Mononuclear cell (primary cell): Measurements from ENCODE around the gene APOH. TPM values are rescaled to one million over a fixed set of nuclear protein-coding genes. Genes with fewer than 3 reads are reported as not detected.

ENCODE experiments used
- H3K27me3 ChIP-seq: 2 replicates; pipeline ENCODE4 v1.6.0; 2011; ENCODE audit warnings: low read length, control low read depth; ENCODE audit not compliant: insufficient read depth
- H3K4me1 ChIP-seq: 2 replicates; pipeline ENCODE4 v1.5.1; 2011; ENCODE audit warnings: mild to moderate bottlenecking, low read length, control low read depth; ENCODE audit not compliant: insufficient read depth
- H3K4me3 ChIP-seq: 2 replicates; pipeline ENCODE4 v1.5.1; 2011; ENCODE audit warnings: mild to moderate bottlenecking, low read length, moderate library complexity
- H3K9me3 ChIP-seq: 2 replicates; pipeline ENCODE4 v1.5.1; 2011; ENCODE audit warnings: low read depth, mild to moderate bottlenecking, control low read depth, low read length
- total RNA-seq: library from RNA; depleted of rRNA; stranded (reverse); fragments of >200 nt; gene quantifications from one replicate; pipeline ENCODE4 v1.2.3, GENCODE V29; 2012

The APOH gene, protein sequence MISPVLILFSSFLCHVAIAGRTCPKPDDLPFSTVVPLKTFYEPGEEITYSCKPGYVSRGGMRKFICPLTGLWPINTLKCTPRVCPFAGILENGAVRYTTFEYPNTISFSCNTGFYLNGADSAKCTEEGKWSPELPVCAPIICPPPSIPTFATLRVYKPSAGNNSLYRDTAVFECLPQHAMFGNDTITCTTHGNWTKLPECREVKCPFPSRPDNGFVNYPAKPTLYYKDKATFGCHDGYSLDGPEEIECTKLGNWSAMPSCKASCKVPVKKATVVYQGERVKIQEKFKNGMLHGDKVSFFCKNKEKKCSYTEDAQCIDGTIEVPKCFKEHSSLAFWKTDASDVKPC
- not detected for total RNA-seq

- no peaks in the 10 kb centered on the region for H3K9me3 ChIP-seq
- H3K4me1 ChIP-seq, result no peaks in the 10 kb centered on the region
- no peak within 1 kb of the TSS for H3K4me3 ChIP-seq
- no peaks in the 10 kb centered on the region for H3K27me3 ChIP-seq
These were observed at the start of gene APOH for GRCh38 chr17:66228887-66229782. Gene APOH (minus strand): TSS chr17:66229415. CDS start chr17:66229379, 36 bp downstream.

- H3K27me3 ChIP-seq, result no peaks in the 10 kb centered on the region
- H3K4me3 ChIP-seq, result no peak overlapping the region
- no peaks in the 10 kb centered on the region for H3K9me3 ChIP-seq
- no peaks in the 10 kb centered on the region for H3K4me1 ChIP-seq
These were observed 48.0 kb upstream of the APOH start for GRCh38 chr17:66277191-66277590.

DNA sequence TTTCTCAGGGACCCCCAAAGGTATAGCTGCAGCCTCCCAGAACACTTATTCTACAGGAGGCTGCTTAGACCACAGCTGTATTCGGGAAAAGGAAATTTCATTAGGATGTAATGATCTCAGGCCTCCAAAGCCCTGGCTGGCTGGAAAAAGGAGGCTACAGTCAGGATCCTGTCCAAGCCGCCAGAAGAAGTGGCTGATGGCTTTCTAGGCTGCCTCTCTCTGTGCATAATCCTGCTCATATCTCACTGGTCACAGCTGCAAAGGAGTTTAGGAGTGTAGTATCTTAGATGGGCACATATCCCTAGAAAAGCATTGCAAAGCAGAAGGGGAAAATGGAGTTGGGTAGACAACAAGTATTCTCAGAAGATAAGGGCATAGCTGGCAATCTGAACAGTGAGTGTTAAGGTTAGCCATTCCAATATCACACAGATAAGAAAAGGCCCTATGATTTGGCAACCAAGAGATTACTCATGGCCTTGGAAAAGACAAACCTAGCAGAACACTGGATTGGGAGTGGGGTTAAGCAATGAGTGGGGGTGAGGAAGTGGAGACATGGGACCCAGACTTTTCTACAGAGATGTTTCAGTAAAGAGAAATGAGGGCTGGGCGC, 47.2 kb upstream of the APOH start:
- H3K4me3 ChIP-seq, result no peak overlapping the region
- H3K9me3 ChIP-seq, result no peaks in the 10 kb centered on the region
- H3K27me3 ChIP-seq, result no peaks in the 10 kb centered on the region
- H3K4me1 ChIP-seq, result no peaks in the 10 kb centered on the region

DNA sequence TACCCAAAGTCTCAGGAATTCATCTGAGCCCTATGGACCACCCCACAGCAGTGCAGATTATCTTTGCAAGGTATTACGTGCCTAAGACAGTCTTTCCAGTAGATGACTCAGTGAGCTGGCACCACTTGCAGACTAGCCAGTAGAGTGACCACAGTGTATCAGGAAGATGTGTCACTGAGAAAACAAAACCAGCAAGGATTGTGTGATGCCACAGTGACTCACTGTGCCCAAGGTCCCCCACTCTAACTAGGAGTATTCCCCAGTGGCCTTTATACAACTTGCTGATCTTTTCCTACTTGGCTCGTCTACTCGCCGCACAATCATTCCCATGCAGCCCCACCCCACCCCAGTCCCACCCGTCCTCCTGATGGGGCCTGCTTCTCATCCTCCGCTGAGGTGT, 46.4 kb upstream of the APOH start:
- no peaks in the 10 kb centered on the region for H3K4me1 ChIP-seq
- no peak overlapping the region for H3K4me3 ChIP-seq
- no peaks in the 10 kb centered on the region for H3K27me3 ChIP-seq
- no peaks in the 10 kb centered on the region for H3K9me3 ChIP-seq

GRCh38 chr17:66273586-66273848, 44.3 kb upstream of the APOH start:
- Histone ChIP-seq H3K4me1 (no peaks in the 10 kb centered on the region), H3K9me3 (no peaks in the 10 kb centered on the region), H3K4me3 (no peak overlapping the region), H3K27me3 (no peaks in the 10 kb centered on the region)

DNA sequence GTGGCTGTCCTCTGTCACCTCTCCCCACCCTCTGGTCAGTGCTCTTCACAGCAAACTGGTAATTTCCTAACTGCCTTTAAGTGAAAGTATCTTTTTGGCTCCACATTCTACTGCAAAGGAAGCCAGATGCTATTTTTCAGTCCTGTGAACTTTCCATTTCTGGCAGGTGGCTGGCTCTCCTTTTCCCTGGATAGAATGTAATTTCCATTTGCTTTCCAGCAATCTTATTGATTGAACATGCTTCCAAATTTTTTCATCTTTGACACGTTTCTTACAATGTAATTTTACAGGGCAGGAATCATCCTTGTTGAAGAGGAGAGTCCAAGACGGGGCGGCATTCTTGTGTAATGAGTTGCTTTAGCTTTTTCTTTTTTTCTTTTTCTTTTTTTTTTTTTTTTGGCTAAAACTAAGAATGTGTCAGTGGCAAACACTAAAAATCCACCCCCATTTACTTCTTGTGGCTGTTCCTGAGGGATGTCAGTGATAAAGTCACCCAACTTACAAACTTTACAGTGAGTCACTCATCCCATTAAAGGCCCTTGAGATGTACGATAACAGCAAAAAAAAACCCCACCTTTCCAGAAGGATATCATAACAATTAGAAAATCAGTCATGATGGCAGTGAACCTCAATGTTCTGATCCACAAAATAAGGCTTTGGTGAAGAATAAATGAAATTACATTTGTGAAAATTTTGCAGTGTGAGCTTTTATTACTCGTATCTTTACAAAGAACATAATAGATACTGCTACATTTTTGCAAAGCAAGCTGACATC, 43.8 kb upstream of the APOH start:
- H3K27me3 ChIP-seq, result no peaks in the 10 kb centered on the region
- H3K4me1 ChIP-seq, result no peaks in the 10 kb centered on the region
- no peaks in the 10 kb centered on the region for H3K9me3 ChIP-seq
- H3K4me3 ChIP-seq, result no peak overlapping the region

DNA sequence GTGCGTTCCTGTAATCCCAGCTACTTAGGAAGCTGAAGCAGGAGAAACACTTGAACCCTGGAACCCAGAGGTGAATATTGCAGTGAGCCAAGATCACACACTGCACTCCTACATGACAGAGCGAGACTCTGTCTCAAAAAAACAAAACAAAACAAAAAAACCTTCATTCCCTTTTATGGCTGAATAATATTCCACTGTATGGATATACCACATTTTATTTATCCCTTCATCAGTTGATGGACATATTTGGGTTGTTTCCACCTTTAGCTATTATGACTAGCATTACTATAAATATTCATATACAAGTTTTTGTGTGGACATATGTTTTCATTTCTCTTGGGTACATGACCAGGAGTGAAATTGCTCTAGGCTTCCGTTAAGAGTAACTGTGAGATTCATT, 42.3 kb upstream of the APOH start:
- no peak overlapping the region for H3K4me3 ChIP-seq
- H3K4me1 ChIP-seq, result no peaks in the 10 kb centered on the region
- H3K9me3 ChIP-seq, result no peaks in the 10 kb centered on the region
- H3K27me3 ChIP-seq, result no peaks in the 10 kb centered on the region

DNA sequence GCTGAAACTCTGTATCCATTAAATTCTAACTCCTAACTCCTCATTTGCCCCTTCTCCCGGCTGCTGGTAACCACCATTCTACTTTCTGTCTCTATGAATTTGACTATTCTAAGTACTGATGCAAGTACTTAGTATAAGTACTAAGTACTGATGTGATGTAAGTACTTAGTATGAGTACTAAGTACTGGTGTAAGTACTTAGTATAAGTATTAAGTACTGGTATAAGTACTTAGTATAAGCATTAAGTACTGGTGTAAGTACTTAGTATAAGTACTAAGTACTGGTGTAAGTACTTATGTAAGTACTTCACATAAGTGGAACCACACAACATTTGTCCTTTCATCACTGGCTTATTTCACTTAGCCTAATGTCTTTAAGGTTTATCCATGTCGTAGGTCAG, 40.9 kb upstream of the APOH start:
- Histone ChIP-seq H3K9me3 (no peaks in the 10 kb centered on the region), H3K4me3 (no peak overlapping the region), H3K27me3 (no peaks in the 10 kb centered on the region), H3K4me1 (no peaks in the 10 kb centered on the region)

DNA sequence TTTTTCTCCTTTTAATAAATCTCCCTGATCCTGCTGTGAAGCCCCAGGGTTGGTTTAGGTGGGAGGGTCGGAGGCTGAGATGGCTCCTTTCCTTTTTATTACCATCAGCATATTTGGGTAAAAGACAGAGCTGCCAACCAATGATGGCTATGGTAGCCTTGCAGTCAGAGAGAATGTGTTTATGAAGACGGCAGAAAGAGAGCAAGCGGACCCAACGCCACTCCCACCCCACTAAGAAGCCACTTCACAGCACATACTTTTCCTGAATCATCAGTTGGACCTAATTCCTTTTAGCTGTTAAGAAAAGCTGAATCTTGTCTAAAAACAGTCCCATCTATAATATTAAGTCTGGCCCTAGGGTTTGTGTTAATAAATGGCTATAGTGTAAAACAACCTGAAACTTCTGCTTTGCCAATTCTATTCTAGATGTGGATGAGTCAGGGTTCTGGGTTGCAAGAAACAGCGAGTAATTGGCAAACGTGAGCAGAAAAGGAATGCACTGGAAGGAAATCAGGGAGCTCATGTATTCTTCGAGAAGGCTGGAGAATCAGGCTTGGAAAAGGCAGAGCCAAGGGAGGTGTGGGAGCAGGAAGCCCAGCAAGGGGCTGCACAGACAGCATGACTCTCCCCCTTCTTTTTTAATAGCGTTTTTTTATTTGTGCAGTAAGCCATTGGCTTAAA, 39.2 kb upstream of the APOH start:
- H3K27me3 ChIP-seq, result no peaks in the 10 kb centered on the region
- H3K4me3 ChIP-seq, result no peak overlapping the region
- H3K9me3 ChIP-seq, result no peaks in the 10 kb centered on the region
- H3K4me1 ChIP-seq, result no peaks in the 10 kb centered on the region

DNA sequence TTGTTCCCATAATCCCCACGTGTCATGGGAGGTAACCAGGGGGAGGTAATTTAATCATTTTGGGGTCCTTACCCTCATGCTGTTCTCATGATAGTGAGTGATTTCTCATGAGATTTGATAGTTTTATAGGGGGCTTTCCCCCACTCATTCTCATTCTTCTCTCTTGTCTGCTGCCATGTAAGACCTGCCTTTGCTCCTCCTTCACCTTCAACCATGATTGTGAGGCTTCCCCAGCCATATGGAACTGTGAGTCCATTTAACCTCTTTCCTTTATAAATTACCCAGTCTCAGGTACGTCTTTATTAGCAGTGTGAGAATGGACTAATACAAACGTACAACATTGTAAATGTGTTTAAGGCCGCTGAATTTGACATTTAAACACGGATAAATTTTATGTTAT, 35.5 kb upstream of the APOH start:
- H3K27me3 ChIP-seq, result no peaks in the 10 kb centered on the region
- H3K4me3 ChIP-seq, result no peak overlapping the region
- no peaks in the 10 kb centered on the region for H3K9me3 ChIP-seq
- H3K4me1 ChIP-seq, result no peaks in the 10 kb centered on the region

GRCh38 chr17:66262767-66263166, 33.6 kb upstream of the APOH start:
- Histone ChIP-seq H3K27me3 (no peaks in the 10 kb centered on the region), H3K4me3 (no peak overlapping the region), H3K9me3 (no peaks in the 10 kb centered on the region)

DNA sequence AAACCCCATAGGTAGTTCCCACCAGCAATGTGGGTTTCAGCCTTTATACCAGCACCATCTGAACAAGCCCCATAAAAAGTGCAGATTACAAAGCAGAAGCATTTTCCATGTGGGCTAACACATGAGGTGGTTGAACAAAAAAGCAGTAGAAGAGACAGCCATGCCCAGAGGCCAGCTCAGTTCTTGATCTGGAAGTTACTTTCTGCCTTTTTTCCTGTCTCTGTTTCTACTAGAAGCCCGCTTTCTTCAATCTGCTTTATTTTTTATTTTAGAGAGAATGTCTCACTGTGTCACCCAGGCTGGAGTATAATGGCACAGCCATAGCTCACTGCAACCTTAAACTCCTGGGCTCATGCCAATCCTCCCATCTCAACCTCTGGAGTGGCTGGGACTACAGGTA, 31.5 kb upstream of the APOH start:
- Histone ChIP-seq H3K9me3 (no peaks in the 10 kb centered on the region), H3K4me3 (no peak overlapping the region), H3K4me1 (no peaks in the 10 kb centered on the region), H3K27me3 (no peaks in the 10 kb centered on the region)

More at GRCh38 chr17:66262767-66263166, 33.6 kb upstream of the APOH start:
- H3K4me1 ChIP-seq, result no peaks in the 10 kb centered on the region

DNA sequence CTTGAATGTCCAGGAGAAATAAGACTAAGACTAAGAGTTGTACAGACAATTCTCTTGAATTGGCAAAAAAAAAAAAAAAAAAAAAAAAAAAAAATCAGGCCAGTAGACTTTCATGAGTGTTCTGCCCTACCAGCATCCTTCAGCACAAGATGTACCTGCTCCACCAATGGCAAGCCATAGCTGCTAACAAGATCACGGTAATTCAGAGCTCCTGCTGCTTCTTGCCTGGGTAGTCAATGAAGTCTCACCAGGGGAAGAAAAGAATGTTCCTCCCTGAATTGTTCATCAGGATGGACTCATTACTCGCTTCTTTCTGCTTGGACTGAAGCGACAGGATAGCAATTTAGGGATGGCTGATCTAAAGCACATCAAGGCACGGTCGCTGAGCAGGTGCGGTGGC, 31.1 kb upstream of the APOH start:
- Histone ChIP-seq H3K9me3 (no peaks in the 10 kb centered on the region), H3K4me3 (no peak overlapping the region), H3K4me1 (no peaks in the 10 kb centered on the region), H3K27me3 (no peaks in the 10 kb centered on the region)

- Histone ChIP-seq H3K9me3 (no peaks in the 10 kb centered on the region), H3K27me3 (no peaks in the 10 kb centered on the region), H3K4me3 (no peak overlapping the region), H3K4me1 (no peaks in the 10 kb centered on the region)
These were observed 26.3 kb upstream of the APOH start for GRCh38 chr17:66255527-66255971.
